SKM-1 (cell line): ENCODE data around the gene ATP6V0C.

ENCODE experiments used
- DNase-seq: peaks from one replicate; lab custom pipeline; 2025; ENCODE audit not compliant: unreplicated experiment; lab: John Stamatoyannopoulos, UW

ATP6V0C gene

DNA sequence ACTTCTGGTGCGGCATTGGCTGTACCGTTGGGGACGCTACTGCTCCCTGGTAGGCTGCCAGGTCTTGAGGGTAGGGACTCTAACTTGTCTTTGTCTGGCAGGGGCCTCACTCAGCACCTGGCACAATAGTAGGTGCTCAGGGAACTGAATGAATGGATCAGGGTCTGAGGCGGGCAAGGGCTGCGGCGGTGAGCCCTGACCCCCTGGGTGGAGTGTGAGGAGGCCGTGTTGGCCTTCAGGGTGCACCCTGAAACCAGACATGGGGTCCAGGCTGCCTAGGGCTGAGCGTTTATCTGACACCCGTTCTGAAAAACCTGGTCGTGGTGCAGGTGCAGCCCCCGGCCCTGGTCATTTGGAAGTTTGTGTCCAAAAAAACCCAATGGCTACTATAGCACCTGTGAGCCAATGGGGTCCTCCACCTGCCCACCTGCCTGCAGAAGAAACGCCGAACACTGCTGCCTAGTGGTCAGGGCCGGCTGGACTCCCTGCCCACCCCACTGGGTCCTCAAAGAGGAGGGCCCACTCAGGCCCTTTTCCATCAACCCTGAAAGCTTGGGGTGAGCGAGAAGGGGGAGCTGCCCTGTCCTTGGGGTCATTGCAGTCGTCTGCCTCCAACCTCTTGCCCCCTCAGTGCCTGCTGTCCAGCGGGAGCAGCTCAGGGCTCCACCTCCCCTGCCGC lies 4.9 kb upstream of the ATP6V0C start:
- no peak for DNase-seq

DNA sequence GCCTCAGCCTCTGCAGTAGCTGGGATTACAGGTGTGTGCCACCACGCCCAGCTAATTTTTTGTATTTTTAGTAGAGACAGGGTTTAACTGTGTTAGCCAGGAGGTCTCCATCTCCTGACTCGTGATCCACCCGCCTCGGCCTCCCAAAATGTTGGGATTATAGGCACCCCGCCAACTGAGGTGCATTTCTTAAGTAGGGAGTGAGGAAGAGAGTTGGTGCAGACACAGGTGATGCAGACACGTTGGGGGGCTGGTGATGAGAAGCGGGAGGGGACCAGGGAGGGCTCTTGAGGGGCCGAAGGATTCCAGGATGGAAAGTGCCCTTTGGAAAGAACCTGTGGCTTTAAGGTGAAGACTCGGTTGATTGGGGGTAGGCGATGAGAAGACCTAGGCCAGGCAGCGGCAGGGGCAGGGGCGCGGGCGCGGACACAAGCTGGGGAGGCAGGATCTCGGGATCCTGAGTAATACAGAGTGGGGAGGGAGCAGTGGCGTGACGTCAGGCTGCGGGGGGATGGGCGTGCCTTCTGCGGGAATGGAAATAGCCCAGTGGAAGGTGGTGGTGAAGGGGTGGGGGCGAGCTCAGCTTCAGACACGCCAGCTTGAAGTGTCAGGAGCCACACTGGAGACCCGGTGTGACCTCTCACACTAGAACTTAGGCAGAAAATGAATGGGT lies 2.5 kb upstream of the ATP6V0C start:
- DNase-seq, result no peak

GRCh38 chr16:2511996-2512734 lies 1.6 kb upstream of the ATP6V0C start:
- no peak for DNase-seq

DNA sequence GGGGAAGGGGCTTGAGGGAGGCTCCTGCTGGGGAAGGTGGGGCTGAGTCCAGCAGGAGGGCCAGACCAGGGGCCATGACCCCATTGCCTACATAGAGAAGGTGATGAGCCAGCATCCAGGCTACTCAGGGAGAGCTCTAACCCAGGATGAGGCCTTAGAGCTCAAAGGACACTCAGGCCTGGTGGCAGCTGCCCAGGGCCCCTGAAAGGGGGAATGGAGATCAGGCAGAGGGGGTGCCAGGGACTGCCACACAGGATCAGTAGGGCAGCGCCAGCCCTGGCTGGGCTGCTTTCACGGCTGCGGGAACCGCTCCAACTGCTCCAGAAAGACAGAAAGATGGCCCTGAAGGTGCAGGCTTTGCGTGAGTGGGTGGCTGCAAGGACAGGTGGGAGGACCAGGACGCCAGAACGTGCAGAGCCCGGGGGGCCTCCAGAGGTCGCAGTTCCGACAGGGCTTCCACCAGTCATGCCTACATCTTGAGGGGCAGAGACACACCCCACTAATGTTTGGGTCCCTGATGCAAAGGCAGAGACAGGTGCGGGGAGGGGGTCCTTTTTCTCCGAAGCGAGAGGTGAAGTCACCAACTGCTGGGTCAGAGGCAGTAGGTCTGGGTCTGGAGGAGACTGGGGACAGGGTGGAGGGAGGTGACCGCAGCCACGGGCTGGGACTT lies 882 bp upstream of the ATP6V0C start:
- no peak for DNase-seq

DNA sequence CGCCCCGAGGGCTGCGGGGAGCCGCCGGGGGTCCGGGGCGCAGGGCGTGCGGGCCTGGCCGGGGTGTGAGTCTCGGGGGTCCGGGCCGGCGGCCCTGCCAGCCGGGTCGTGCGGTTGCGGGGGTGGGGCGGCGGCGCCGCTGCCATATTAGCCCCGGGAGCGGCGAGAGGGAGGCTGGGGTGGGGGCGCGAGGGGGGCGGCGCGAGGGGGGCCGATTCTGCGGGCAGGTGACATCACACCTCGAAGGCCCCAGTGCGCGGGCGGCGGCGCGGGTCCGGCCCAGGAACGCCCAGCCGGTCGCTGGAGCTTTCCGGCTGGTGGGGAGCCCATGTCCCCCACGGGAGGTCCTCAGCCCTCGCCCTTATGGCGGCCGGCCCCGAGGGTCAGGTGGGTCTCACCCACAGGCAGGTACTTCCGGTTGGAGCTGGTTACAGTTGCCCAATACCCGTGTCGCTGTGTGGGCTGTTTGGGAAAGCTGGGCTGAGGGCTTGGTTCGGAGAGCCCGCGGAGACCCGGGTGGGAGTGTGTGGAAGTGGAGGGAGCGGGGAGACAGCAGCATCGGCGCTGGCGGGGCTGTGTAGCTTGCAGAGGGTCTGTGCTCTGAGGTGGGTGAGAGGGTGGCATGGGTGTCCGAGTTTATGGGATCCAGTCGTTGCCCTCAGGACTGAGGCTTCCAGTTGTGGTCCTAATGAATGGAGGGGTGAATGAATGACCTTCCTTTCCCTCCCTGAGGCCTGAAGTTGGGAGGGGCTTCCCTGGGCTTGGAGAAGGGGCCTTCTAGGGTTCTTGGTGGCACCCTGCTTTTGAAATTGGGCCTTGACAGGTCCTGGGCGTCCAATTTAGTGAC lies 804 bp downstream of the ATP6V0C start:
- no peak for DNase-seq

- no peak for DNase-seq
These were observed 1.6 kb downstream of the ATP6V0C start for GRCh38 chr16:2515180-2515851.

DNA sequence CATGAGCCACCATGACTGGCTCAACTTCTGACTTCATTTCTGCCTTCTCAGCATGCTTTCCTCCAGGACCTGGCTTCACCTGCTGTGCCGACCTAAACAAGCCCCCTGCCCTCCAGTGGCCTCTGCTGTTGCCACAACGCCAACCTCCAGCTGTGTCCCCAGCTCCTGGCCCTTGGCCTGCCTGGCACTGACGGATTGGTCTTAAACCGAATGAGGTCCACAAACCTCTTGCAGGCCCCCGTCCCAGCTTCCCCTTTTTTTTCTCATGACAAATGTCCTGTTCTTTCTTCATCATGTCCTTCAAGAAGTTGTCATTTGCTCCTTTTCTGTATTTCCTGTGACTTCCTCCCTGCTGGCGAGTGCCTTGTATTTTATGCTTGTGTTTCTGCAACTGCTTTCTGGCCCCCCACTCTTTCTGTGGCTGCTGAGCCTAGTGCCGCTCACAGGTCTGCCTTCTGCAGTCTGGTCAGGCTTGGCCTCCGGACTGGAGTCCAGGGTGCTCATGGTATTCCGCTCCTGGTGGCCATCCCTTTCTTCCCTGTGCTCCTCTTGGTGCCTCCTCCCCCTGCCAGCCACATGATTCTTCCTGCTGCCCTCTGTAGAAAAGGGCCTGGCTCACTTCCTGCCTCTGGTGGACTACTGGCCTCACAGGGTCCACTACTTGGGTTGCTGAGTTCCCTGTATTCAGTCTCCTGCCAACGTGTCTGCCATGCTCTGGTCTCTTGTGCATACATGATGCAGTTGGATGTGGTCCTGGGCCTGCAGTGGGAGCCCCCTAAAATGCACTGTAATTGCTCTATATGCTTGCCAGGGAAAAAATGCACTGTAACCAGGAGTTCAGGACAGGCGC lies 2.9 kb downstream of the ATP6V0C start:
- peak; percentile 28 for DNase-seq

- no peak for DNase-seq
These were observed 4.3 kb downstream of the ATP6V0C start for GRCh38 chr16:2517954-2518605.

DNA sequence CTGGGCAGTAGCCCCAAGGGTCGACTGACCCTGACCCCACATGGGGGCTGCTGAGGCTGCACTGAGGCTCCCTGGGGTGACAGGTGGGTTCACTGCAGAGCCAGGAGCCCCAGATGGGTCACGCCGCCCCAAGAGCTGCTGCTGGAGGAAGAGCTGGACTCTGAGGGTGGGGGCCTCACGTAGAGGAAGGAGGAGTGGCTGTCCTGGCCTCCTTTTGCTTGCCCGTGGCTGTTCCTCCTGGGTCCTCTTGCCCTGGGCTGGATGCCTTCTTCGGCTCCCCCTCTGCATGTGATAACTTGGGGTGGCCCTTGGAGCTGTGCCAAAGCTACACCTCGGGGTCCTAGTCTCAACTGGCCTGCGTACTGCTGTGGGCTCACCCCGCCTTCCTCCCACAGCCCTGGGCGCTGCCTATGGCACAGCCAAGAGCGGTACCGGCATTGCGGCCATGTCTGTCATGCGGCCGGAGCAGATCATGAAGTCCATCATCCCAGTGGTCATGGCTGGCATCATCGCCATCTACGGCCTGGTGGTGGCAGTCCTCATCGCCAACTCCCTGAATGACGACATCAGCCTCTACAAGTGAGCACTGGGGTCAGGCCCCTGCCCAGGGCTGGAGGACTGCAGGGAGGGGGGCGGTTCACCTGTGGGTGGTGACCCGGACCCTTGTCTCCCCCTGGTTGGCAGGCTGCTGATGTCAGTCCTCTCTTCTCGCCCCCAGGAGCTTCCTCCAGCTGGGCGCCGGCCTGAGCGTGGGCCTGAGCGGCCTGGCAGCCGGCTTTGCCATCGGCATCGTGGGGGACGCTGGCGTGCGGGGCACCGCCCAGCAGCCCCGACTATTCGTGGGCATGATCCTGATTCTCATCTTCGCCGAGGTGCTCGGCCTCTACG lies 5.3 kb downstream of the ATP6V0C start:
- DNase-seq, result no peak

DNA sequence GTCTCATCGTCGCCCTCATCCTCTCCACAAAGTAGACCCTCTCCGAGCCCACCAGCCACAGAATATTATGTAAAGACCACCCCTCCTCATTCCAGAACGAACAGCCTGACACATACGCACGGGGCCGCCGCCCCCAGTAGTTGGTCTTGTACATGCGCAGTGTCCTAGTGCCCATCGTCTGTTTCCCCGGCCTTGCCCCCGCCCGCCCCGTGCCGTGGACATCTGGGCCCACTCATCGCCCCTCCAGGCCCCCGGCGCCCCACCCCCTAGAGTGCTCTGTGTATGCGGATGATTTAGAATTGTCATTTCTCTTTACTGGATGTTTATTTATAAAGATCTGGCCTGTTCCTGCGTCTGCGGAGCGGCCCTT lies 5.9 kb downstream of the ATP6V0C start:
- DNase-seq, result no peak

DNA sequence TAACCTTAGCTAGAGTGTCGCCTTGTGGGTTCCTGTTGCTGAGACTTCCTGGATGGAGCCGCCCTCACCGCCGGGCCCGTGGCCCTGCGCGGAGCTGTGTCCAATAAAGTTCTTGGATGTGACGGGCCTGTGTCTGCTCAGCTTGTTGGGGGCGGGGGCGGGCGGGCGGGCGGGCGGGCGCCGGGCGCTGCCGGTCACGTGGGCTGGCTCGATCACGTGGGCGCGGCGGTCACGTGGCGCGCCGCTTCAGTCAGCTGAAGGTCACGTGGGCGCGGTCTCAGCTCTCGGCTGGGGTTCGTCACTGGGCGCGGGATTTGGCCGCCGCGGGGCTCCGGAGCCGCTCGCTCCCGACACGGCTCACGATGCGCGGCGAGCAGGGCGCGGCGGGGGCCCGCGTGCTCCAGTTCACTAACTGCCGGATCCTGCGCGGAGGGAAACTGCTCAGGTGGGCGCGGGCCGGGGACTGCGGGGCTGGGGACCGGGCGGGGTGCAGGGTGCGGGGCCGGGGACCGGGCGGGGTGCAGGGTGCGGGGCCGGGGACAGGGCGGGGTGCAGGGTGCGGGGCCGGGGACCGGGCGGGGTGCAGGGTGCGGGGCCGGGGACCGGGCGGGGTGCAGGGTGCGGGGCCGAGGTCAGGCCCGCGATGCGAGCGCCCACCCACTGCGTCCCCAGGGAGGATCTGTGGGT lies 6.5 kb downstream of the ATP6V0C start, which contains the start of gene AMDHD2:
Gene AMDHD2, plus strand, starts transcription at position 275 of the 687 bp plus-strand sequence. Its CDS starts 88 bp downstream, at position 363.
- peak; percentile 45 for DNase-seq

GRCh38 chr16:2520784-2521531 lies 7.2 kb downstream of the ATP6V0C start:
- DNase-seq, result no peak

DNA sequence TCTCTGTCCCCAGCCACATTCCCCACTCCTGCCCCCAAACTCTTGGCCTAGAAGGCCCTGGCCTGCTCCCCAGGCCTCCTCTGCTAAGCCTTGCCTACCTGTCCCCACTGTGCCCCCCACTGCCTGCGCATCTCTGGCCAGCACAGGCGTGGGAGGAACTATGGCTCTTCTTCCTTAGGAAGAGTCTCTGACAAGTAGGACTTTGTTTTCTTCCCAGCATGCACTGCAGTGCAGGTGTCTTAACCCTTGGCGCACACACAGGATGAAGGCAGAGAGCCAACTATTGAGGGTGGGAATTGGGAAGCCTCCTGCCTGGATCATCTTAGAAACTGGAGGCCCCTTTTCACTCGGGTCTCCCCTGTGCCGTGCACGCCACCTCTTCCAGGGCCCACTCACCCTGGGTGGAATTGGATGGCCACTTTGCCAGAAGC lies 10.1 kb downstream of the ATP6V0C start:
- no peak for DNase-seq

DNA sequence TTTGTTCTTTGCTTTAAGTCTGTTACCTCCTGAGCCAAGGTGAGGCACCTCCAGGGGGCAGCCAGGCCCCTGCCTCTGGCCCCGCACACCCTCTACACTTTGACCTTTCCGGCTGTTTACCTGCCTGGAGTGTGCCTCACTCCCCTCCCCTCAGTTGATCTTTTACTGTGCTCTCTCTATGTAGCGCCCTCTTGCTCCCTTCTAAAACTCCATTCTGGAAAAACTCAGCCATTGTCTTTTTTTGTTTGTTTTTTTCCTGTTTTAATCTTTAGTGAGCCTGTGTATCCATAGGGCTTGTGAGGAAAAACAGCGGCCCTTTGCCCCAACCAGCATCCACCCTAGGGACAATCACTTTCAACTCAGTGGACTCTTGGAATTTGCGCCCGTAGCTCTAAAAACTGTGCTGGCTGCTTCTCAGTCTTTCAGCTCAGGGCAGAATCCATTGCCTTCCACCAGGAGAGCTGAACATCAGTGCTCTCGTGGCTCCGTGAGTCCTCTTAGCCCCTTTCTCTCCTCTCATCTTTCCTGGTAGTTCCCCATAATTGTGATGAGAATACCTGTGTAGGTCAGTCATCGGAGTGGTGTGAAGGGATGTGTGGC lies 10.7 kb downstream of the ATP6V0C start:
- no peak for DNase-seq

DNA sequence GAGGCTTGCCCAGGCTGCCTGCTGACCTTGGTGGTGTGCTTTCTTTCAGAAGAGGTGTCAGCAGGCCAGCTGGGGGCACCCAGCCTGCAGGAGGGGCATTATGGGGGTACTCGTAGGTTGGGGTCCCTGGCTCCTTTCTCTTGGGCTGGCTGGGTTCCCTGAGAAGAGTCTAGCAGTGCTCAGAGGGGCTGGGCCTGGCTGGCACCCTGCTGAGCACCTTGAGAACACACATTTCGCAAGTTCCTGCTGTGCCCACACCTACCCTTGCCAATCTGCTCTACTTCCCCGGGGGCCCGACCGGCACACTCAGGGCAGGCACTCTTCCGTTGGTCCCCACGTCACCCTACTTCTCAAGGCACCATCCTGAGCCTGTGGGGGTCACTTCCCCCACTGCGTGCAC lies 12.4 kb downstream of the ATP6V0C start:
- DNase-seq, result no peak
